HG03025 (cell line): ENCODE data around the gene PELI2.

ENCODE experiments used
- ATAC-seq: cut with Tn5 transposase; IDR thresholded peaks from one replicate; pipeline ENCODE4 v1.9.1; 2021; ENCODE audit warnings: mild to moderate bottlenecking, moderate library complexity; ENCODE audit not compliant: unreplicated experiment, low FRiP score

Gene PELI2

GRCh38 chr14:56117765-56118610 is at the start of gene PELI2:
PELI2 (plus strand) TSS chr14:56118411; CDS start chr14:56118661, 250 bp downstream.
- peak; percentile 62 for ATAC-seq

- ATAC-seq, result no peak
These were observed 44.4 kb upstream of the PELI2 start for GRCh38 chr14:56073799-56074198.

GRCh38 chr14:56075301-56075700 is 42.9 kb upstream of the PELI2 start:
- ATAC-seq, result no peak

- ATAC-seq, result no peak
These were observed 37.1 kb upstream of the PELI2 start for GRCh38 chr14:56081139-56081538.

- ATAC-seq, result no peak
These were observed 35.3 kb upstream of the PELI2 start for GRCh38 chr14:56082880-56083279.

GRCh38 chr14:56085471-56085870 is 32.7 kb upstream of the PELI2 start:
- ATAC-seq, result no peak

GRCh38 chr14:56087671-56088471 is 30.3 kb upstream of the PELI2 start:
- ATAC-seq, result no peak

- ATAC-seq, result no peak
These were observed 29.3 kb upstream of the PELI2 start for GRCh38 chr14:56088941-56089340.

- no peak for ATAC-seq
These were observed 25.4 kb upstream of the PELI2 start for GRCh38 chr14:56092763-56093162.

GRCh38 chr14:56094076-56094475 is 24.1 kb upstream of the PELI2 start:
- ATAC-seq, result no peak

GRCh38 chr14:56098021-56098420 is 20.2 kb upstream of the PELI2 start:
- ATAC-seq, result no peak

GRCh38 chr14:56099081-56099797 is 19.0 kb upstream of the PELI2 start:
- no peak for ATAC-seq

- ATAC-seq, result no peak
These were observed 17.7 kb upstream of the PELI2 start for GRCh38 chr14:56100556-56100955.

GRCh38 chr14:56102941-56103340 is 15.3 kb upstream of the PELI2 start:
- ATAC-seq, result no peak

GRCh38 chr14:56107615-56108014 is 10.6 kb upstream of the PELI2 start:
- no peak for ATAC-seq

GRCh38 chr14:56108057-56108456 is 10.2 kb upstream of the PELI2 start:
- no peak for ATAC-seq

GRCh38 chr14:56112781-56113180 is 5.4 kb upstream of the PELI2 start:
- ATAC-seq, result no peak

GRCh38 chr14:56115334-56115870 is 2.8 kb upstream of the PELI2 start:
- ATAC-seq, result no peak

GRCh38 chr14:56115976-56116893 is 2.0 kb upstream of the PELI2 start:
- ATAC-seq, result no peak
